HFFc6 (cell line): ENCODE measurements around the gene PRUNE2. TPM values are rescaled to one million over a fixed set of nuclear protein-coding genes. Genes with fewer than 3 reads are reported as not detected.

Source experiments
- DNase-seq: peaks from one replicate; pipeline ENCODE4 v3.0.0-alpha.2; 2018
- H3K27ac Mint-ChIP-seq: 2 replicates; pipeline ENCODE4 v1.8.0; 2020; ENCODE audit warnings: mild to moderate bottlenecking, mixed read lengths
- H3K27me3 Mint-ChIP-seq: 2 replicates; pipeline ENCODE4 v1.8.0; 2021; ENCODE audit warnings: mild to moderate bottlenecking, moderate library complexity, mixed read lengths; ENCODE audit not compliant: insufficient read depth
- H3K36me3 Mint-ChIP-seq: 2 replicates; pipeline ENCODE4 v1.8.0; 2021; ENCODE audit warnings: low read depth, mixed read lengths
- H3K4me1 Mint-ChIP-seq: 2 replicates; pipeline ENCODE4 v1.8.0; 2020; ENCODE audit warnings: low read depth, mixed read lengths
- H3K4me3 Mint-ChIP-seq: 2 replicates; pipeline ENCODE4 v1.8.0; 2020; ENCODE audit warnings: mild to moderate bottlenecking, moderate library complexity, mixed read lengths
- H3K9me3 Mint-ChIP-seq: 2 replicates; pipeline ENCODE4 v1.8.0; 2020; ENCODE audit warnings: mild to moderate bottlenecking, mixed read lengths
- total RNA-seq, 6 experiments: library from RNA; stranded (reverse); fragmentation: NEBNext Ultra II Directional; extraction: Animal tissue kit (Norgen Biotek cat#: 25700); gene quantifications; 2 replicates in 1 of 6; 3 replicates in 5 of 6; pipeline ENCODE4 v1.2.3, GENCODE V29; 2021
- TF ChIP-seq, protein P1 (sequence below): fragments of 200-600 bp; sonication (generic); IDR thresholded peaks from 2 replicates; pipeline ENCODE4 v1.5.0; 2021; ENCODE audit warnings: antibody characterized with exemption, mild to moderate bottlenecking

PRUNE2 gene
- total RNA-seq, 6 experiments from 2014 or later = 0.02 to 0.29 (median 0.16) TPM; not detected in 2

DNA sequence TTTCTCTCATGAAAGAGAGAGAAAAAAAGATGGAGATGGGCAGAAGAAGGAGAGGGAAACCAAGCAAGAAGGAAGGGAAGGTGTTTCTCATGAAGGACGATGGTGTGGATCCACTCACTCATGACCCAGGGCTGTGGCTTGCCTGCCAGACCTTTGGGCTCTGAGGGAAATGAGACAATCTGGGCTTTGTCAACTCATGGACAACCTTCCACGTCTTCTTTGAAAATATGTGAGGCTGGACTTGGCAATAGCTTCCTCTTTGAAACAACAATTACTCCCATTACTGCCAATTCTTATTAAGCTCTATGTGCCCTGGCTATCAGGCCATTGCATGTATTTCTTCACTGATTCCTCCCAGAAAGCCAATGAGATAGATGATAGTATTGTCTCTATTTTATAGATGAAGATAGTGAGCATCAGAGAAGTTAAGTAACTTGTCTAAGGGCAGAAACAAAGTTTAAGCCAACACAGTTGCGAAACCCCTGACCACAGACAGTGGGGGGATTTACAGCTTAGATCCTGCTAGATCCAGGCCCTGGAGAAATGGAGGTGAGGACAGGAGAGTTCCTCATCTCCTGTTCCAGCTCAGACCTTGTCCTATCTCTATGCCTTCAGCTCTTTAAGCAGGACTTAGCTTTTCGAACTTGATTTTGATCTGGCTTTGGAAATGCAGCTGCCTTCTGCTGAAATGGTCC, 314.5 kb downstream of the PRUNE2 start:
- Mint-ChIP-seq H3K36me3 (no peaks in the 10 kb centered on the region), H3K27me3 (peaks cover 6% of the 10 kb centered on the region), H3K27ac (no peak overlapping the region), H3K9me3 (no peaks in the 10 kb centered on the region), H3K4me3 (no peak overlapping the region), H3K4me1 (peaks cover 22% of the 10 kb centered on the region)
- TF ChIP-seq, protein P1, sequence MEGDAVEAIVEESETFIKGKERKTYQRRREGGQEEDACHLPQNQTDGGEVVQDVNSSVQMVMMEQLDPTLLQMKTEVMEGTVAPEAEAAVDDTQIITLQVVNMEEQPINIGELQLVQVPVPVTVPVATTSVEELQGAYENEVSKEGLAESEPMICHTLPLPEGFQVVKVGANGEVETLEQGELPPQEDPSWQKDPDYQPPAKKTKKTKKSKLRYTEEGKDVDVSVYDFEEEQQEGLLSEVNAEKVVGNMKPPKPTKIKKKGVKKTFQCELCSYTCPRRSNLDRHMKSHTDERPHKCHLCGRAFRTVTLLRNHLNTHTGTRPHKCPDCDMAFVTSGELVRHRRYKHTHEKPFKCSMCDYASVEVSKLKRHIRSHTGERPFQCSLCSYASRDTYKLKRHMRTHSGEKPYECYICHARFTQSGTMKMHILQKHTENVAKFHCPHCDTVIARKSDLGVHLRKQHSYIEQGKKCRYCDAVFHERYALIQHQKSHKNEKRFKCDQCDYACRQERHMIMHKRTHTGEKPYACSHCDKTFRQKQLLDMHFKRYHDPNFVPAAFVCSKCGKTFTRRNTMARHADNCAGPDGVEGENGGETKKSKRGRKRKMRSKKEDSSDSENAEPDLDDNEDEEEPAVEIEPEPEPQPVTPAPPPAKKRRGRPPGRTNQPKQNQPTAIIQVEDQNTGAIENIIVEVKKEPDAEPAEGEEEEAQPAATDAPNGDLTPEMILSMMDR = no peak
- no peak for DNase-seq

DNA sequence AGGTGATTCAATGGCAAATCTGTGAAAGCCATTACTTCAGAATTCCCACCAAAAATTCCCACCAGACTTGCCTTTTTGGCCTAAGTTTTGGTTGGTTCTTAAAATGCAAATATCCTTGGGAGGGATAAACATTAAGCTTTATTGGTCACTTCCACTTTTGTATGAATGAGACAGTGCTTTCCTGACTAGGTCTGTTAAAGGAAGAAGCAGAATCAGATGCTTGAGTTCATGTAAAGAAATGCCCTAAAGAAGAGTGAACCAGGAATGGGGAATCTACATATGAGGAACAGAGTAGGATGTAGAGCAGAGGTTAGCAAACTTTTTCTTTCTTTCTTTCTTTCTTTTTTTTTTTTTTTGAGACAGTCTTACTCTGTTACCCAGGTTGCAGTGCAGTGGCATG, 317.6 kb downstream of the PRUNE2 start:
- no peak overlapping the region for H3K4me3 Mint-ChIP-seq
- no peak overlapping the region for H3K27ac Mint-ChIP-seq
- H3K4me1 Mint-ChIP-seq = peaks cover 17% of the 10 kb centered on the region
- DNase-seq = no peak
- peaks cover 3% of the 10 kb centered on the region for H3K27me3 Mint-ChIP-seq
- TF ChIP-seq, protein P1 = no peak
- H3K9me3 Mint-ChIP-seq = no peaks in the 10 kb centered on the region
- H3K36me3 Mint-ChIP-seq = no peaks in the 10 kb centered on the region

DNA sequence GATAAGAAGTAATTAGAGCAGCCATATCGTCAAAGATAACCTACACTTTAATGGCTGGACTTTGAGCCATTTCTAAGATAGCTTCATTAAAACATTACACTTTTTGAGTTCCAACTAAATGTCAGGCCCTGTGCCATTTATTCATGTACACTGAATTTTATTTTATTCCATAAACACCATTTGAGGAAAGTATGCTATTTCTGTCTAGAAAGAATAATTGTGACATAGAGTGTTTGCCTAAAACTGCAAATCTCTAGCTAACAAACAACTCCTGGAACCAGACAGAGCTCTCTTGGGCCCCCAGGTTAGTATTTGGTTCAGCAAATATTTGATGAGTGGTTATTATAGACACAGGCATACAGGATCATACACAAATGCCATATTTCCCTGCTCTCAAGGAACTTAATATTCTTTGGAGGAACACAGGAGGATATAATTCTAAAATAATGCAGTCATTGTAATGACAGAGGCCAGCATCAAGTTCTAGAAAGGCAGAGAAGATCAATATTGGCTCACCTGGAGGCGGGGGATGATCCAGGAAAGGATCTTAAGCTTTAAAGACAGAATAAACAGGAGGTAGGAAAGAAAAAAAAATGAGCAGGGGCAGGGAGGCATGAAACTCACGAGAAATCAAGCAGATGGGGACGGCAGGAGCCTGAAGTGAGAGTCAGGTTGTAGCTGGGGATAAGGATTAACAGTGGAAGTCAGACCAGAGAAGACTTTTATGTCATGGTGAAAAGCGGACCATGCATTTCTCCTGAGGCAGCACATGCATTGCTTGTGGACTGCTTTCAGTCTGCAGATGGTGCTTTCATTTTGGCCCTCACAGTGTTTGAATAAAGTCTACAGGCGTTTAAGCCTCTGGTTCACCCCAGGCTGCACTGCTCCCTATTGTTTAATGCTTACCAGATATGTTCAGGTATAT, 319.3 kb downstream of the PRUNE2 start:
- peaks cover 5% of the 10 kb centered on the region for H3K4me1 Mint-ChIP-seq
- H3K9me3 Mint-ChIP-seq = no peaks in the 10 kb centered on the region
- no peak for DNase-seq
- TF ChIP-seq, protein P1 = no peak
- peaks cover 3% of the 10 kb centered on the region; the same call in 1 of the 2 replicates for H3K27me3 Mint-ChIP-seq
- H3K36me3 Mint-ChIP-seq = no peaks in the 10 kb centered on the region
- H3K4me3 Mint-ChIP-seq = no peak overlapping the region
- no peak overlapping the region for H3K27ac Mint-ChIP-seq

DNA sequence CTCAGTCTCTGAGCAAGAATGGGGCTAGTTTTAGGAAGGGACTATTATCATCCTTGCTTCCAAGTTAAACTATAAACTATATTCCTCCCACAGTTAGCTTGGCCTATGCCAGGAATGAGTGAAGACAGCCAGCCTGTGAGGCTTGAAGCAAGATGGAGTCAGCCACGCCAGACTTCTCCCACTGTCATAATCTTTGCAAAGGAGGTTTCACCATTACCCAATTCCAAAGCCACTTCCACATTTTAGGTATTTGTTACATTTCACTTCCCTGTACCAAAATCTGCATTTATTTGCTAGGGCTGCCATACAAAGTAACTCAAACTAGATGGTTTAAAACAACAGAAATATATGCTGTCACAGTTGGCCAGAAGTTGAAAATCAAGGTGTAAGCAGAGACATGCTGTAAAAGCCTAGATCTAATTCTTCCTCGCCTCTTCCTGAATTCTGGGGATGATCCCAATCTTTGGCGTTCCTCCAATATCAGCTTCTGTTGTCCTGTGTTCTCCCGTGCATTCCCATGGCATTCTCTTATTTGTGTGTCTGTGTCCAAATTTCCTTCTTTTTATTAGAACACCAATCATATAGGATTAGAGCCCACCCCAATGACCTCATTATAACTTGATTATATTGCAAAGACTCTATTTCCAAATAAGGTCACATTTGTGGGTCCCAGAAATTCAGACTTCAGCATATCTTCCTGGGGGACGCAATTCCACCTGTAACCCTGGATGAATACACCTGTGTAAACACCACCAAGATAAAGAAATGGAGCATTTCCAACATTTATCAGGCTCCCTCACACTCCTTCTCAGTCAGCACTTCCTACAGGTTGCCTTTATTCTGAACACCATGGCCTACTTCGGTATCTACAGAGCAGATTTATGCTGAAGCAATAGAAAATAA, 320.2 kb downstream of the PRUNE2 start:
- H3K9me3 Mint-ChIP-seq = no peaks in the 10 kb centered on the region
- H3K4me1 Mint-ChIP-seq = no peaks in the 10 kb centered on the region
- TF ChIP-seq, protein P1 = no peak
- H3K27ac Mint-ChIP-seq = no peak overlapping the region
- no peaks in the 10 kb centered on the region; the same call in none of the 2 replicates for H3K27me3 Mint-ChIP-seq
- no peak for DNase-seq
- H3K4me3 Mint-ChIP-seq = no peak overlapping the region
- H3K36me3 Mint-ChIP-seq = no peaks in the 10 kb centered on the region

DNA sequence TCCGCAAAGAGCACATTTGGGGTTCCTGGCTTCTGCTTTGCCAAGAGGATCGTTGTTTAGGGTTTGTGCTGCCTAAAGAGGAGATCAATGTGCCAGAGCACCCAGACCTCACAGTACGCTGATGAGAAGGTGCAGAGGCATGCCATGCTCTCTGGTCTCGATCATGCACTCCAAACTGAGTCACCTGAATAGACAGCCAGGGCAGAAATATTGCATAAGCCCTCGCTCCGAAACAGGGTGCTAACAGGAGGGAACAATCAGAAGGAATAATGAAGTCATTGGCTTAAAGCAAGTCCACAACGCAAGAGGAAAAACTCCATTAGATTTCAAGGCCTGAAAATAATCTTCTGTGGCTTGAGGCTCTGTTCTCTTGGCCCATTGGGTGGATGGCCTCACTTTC, 322.7 kb downstream of the PRUNE2 start:
- TF ChIP-seq, protein P1 = no peak
- Mint-ChIP-seq H3K4me3 (no peak overlapping the region), H3K4me1 (no peaks in the 10 kb centered on the region), H3K27me3 (no peaks in the 10 kb centered on the region; the same call in none of the 2 replicates), H3K9me3 (no peaks in the 10 kb centered on the region), H3K36me3 (no peaks in the 10 kb centered on the region), H3K27ac (no peak overlapping the region)
- no peak for DNase-seq
